Fibroblast of skin of left quadriceps (primary cell): ENCODE data around the gene ENAH.

ENCODE experiments used
- DNase-seq, 2 experiments: peaks; one replicate each; pipeline ENCODE4 v3.0.0-alpha.2; 2013; ENCODE audit warnings: low read depth in 2 of 2

The ENAH gene

GRCh38 chr1:225607355-225607754 is 45.6 kb downstream of the ENAH start:
- no peak for DNase-seq

DNA sequence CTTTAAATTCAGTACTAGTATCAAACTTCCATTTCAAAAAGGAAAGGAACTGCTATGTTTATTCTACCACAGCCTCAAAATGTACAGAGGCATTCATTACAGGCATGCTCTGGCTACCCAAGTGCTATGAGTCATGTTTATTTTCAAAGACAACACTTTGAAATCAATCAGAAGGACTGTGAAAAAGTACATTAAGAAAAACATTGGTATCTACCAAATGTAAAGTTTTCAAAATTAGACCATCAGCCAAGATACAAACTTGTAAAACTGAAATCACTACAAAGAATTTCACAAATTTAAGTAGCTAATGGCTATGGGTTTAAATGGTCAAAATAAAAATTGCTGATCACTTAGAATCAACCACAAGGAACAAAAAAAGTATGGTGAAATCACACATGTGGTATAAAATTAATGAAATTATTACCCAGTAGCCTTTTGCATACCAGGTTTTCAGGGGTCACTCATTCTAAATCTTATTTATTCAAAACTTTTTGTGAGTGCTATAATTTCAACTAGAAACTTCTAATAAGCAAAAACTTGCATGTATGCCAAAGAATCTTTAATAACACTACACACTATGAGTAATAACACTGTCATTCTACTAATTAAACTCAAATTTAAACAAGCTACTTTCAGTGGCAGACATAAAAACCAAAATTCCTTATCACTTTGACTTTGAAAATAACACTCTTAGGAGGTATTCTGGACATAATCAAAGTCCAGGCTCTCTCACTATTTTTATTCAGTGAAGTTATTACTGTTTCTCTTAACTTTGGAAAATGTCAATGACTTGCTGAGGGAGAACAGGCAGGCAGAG is 49.2 kb downstream of the ENAH start:
- peak; percentile 34 to 46 for DNase-seq

DNA sequence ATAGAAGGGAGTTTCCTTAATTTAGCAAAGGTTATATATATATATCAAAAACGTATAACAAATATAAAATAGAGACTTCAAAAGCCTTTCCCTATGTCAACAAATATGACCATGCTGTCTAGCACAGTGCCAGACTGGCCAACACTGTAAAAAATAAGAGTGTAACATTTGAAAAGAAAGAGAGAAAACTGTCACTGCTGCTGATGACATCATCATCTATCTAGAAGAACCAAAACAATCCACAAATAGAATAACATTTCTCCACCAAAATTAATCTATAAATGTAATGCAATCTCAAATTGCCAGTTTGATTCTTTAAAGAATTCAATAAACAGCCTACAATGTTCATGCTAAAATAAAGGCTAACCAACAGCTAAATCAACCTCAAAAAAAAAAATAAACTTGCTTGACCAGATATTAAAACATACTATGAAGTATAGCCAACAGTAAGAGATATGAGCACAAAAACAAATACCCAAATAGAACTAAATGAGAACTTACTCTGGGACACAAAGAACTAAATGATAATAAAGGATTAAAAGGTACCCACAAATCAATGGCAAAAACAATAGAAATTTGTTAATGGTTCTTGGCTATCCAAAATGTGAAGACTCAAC is 50.2 kb downstream of the ENAH start:
- DNase-seq: no peak

- DNase-seq: no peak
Observed at GRCh38 chr1:225601902-225602589, 50.9 kb downstream of the ENAH start.

DNA sequence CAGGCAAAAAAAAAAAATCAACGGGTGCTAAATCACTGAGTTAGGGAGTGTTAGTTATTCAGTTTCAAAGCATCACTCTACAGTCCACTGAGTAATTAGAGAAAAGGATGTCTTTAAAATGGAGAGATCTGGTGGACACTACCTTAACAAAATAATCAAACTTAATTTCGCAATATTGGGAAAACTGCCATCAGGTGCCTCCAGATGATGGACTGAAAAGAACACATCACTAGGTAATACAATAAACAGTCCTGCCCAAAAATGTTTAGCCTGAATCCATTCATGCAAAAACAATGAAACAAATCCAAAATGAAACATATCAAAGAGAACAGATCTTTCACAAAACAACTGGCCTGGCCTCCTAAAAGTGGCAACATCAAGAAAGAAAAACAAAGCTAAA is 54.1 kb downstream of the ENAH start:
- no peak for DNase-seq

DNA sequence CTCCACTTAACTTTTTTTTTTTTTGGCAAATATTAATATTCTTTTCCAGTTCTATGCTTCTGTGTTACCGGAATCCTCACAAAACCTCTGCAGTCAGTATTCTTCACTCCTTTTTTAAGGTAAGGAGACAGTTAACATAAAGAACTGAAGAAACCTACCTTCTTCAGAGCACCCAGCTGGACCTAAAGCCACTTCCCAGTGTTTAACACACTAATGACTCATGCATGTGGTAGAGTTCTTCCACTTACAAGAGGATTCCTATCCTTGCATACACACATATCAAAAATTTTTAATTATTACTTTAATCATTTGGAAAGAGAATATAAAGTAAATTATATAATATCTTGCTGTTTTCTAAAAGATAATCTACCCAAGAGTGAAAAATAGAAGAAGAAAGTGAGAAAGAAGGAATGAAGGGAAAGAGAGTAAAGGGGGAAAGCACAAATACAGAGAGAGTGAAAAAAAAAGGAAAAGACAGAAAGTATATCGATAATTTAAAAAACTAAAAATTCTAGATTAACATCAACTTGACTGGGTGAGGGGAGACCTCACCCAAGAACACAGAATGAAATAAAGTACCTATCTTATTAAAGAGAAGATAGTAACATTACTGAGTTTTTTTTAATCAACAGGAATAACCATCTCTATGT is 54.9 kb downstream of the ENAH start:
- no peak for DNase-seq

DNA sequence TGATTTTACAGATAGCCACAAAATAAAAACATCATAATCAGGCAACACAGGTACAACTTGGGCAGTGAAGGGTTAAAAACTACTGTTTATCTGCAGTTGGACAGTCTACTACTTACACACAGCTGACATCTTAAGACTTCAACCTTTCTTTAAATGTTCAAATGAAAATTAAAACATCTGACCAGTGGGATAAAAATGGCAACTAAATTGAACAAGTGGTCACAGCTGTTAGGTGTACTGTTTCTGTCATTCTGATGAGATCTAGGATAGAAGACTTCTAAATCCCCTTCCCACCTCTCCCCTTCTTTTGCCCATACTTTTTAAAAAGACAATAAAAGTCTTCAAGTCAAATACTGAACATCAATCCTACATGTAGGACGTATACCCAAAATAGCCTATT is 56.2 kb downstream of the ENAH start:
- no peak for DNase-seq

DNA sequence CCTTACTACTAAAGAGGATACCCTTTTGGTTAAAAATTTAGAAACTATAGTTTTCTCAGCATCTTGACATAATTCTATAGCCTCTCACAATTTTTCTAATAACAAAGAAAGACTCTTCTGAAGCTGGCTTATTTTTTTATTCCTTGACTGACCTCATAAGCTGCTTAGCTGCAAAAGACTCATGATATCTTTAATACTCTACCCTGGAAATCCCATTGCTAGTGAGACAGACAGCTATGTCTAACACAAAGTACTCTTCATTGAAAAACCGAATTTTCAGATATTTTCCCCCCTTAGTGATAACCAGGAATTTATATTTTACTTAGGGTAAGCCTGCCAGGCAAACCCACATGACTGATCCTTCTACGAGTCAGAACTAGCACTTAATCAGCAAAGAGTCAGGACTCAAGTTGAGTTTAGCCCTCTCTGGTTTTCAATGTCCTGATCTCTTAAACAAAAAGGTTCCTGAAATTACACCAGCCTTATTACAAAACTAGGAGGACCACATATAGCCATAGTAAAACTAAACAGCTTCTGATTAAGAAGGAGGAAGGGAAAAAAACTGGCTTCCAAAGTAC is 56.9 kb downstream of the ENAH start:
- DNase-seq: no peak

GRCh38 chr1:225595452-225595851 is 57.5 kb downstream of the ENAH start:
- no peak for DNase-seq

- DNase-seq: no peak
Observed at GRCh38 chr1:225593414-225593813, 59.5 kb downstream of the ENAH start.

DNA sequence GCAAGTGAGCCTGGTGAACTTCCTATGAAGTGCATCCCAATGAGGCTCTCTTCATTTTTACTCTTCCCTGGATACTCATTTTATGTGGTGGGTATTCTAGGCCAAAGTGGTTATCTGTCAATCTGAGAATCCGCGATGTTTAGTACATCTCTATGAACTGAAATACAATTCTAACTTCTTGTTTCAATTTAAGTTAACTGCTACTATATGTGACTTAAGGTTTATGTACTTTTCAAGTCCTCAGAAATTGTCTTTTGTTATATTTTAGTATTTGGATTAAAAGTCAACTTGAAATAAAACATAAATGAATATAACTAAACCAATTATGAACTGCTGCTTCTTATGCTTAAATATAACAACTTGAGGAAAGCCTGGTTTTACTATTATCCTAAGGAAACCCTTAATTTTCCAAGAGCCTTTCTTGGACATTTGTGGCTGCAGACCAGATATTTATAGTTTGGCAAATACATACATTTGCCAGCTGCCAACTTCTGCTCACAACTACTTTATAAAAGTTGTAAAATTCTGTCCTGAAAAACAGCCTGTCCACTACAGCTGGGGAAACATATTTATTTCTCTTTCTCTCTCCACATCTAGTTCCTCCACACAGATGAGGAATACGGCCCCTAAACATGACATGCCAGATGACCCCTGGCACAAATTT is 60.4 kb downstream of the ENAH start:
- DNase-seq: no peak

DNA sequence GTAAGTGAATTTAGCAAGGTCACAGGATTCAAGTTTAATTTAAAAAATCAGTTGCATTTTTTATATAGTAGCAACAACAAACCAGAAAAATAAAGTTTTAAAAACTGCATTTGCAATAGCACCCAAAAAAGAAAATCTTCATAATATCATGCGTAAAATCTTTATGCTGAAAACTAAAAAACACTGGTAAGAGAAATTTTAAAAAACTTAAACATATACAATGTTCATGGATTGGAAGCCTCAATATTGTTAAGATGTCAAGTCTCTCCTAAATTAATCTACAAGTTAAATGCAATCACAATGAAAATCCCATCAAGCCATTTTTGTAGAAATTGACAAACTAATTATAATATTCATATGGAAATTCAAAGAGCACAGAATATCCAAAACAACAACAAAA is 65.6 kb downstream of the ENAH start:
- no peak for DNase-seq

- DNase-seq: no peak
Observed at GRCh38 chr1:225581186-225581585, 71.7 kb downstream of the ENAH start.

- no peak for DNase-seq
Observed at GRCh38 chr1:225580238-225581099, 72.5 kb downstream of the ENAH start.

- no peak for DNase-seq
Observed at GRCh38 chr1:225578251-225578977, 74.5 kb downstream of the ENAH start.

DNA sequence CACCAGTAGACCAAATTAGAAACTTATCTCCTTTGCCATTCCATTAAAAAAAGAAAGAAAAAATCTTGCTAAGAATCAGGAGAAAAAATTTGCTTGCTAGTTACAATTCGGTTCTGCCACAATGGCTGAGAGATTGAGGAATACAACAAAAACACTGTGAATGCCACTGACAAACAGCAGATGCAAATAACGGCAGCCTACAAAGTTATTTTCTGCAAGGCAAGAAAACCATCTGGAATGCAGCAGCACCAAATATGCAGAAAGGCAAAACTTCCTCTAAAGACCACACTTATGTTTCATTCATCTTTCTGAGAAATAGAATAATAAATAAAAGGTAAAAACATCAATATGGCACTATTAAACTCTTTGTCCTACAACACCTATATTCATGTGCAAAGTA is 75.7 kb downstream of the ENAH start:
- DNase-seq: no peak

GRCh38 chr1:225573216-225573615 is 79.7 kb downstream of the ENAH start:
- no peak for DNase-seq

- DNase-seq: no peak
Observed at GRCh38 chr1:225572422-225572821, 80.5 kb downstream of the ENAH start.

- DNase-seq: no peak
Observed at GRCh38 chr1:225567789-225568188, 85.1 kb downstream of the ENAH start.

- DNase-seq: no peak
Observed at GRCh38 chr1:225565847-225566246, 87.1 kb downstream of the ENAH start.
